ENCODE results near the gene FABP6.
A peak's percentile ranks its signal among the peaks of the same experiment; 100 is the strongest.
"Not testable (repeated sequence)": the region's sequence is repeated elsewhere in the genome, so short reads cannot be mapped to it uniquely, and the experiment has no call there.

The FABP6 gene

GRCh38 chr5:160229190-160229742 lies at the start of gene FABP6:
Gene FABP6, plus strand, starts transcription at chr5:160229506. Its CDS starts 52 bp downstream, at chr5:160229558.
- no peak for DNase-seq (ENCODE audit: low read depth in 2 of 2)

GRCh38 chr5:160180931-160181330 lies 48.4 kb upstream of the FABP6 start:
- DNase-seq (ENCODE audit: low read depth in 2 of 2): no peak

GRCh38 chr5:160181965-160182622 lies 47.2 kb upstream of the FABP6 start:
- DNase-seq (ENCODE audit: low read depth in 2 of 2): no peak

GRCh38 chr5:160183075-160183474 lies 46.2 kb upstream of the FABP6 start:
- DNase-seq (ENCODE audit: low read depth in 2 of 2): no peak

- no peak for DNase-seq (ENCODE audit: low read depth in 2 of 2)
Observed at GRCh38 chr5:160185626-160186360, 43.5 kb upstream of the FABP6 start.

GRCh38 chr5:160186480-160186879 lies 42.8 kb upstream of the FABP6 start:
- DNase-seq (ENCODE audit: low read depth in 2 of 2): no peak

GRCh38 chr5:160187091-160187490 lies 42.2 kb upstream of the FABP6 start:
- DNase-seq (ENCODE audit: low read depth in 2 of 2): no peak

GRCh38 chr5:160188141-160189015 lies 40.9 kb upstream of the FABP6 start:
- no peak for DNase-seq (ENCODE audit: low read depth in 2 of 2)

- DNase-seq (ENCODE audit: low read depth in 2 of 2): no peak
Observed at GRCh38 chr5:160192424-160192823, 36.9 kb upstream of the FABP6 start.

GRCh38 chr5:160193076-160193475 lies 36.2 kb upstream of the FABP6 start:
- not testable (repeated sequence) for DNase-seq (ENCODE audit: low read depth in 2 of 2)

- DNase-seq (ENCODE audit: low read depth in 2 of 2): not testable (repeated sequence)
Observed at GRCh38 chr5:160193790-160194189, 35.5 kb upstream of the FABP6 start.

GRCh38 chr5:160197341-160198144 lies 31.8 kb upstream of the FABP6 start:
- DNase-seq (ENCODE audit: low read depth in 2 of 2): no peak

- DNase-seq (ENCODE audit: low read depth in 2 of 2): no peak
Observed at GRCh38 chr5:160198146-160198545, 31.2 kb upstream of the FABP6 start.

- no peak for DNase-seq (ENCODE audit: low read depth in 2 of 2)
Observed at GRCh38 chr5:160198841-160199409, 30.4 kb upstream of the FABP6 start.

GRCh38 chr5:160199410-160199911 lies 29.8 kb upstream of the FABP6 start:
- peak; percentile 38 to 68 for DNase-seq (ENCODE audit: low read depth in 2 of 2)

- DNase-seq (ENCODE audit: low read depth in 2 of 2): no peak
Observed at GRCh38 chr5:160207061-160207460, 22.2 kb upstream of the FABP6 start.

- no peak for DNase-seq (ENCODE audit: low read depth in 2 of 2)
Observed at GRCh38 chr5:160209917-160210316, 19.4 kb upstream of the FABP6 start.

GRCh38 chr5:160210606-160211005 lies 18.7 kb upstream of the FABP6 start:
- no peak for DNase-seq (ENCODE audit: low read depth in 2 of 2)

GRCh38 chr5:160211352-160211751 lies 18.0 kb upstream of the FABP6 start:
- DNase-seq (ENCODE audit: low read depth in 2 of 2): no peak

GRCh38 chr5:160213537-160213936 lies 15.8 kb upstream of the FABP6 start:
- DNase-seq (ENCODE audit: low read depth in 2 of 2): no peak

- no peak for DNase-seq (ENCODE audit: low read depth in 2 of 2)
Observed at GRCh38 chr5:160219356-160219755, 9.9 kb upstream of the FABP6 start.
